Rectal smooth muscle tissue (tissue), 1 donor: ENCODE measurements around the gene GNAL.

Source experiments
- H3K27ac ChIP-seq: one replicate; pipeline ENCODE4 v1.7.0; 2013; ENCODE audit warnings: low read depth, low read length, inconsistent platforms
- H3K27me3 ChIP-seq: one replicate; pipeline ENCODE4 v1.7.0; 2013; ENCODE audit warnings: low read length; ENCODE audit not compliant: control insufficient read depth, insufficient read depth
- H3K36me3 ChIP-seq: one replicate; pipeline ENCODE4 v1.7.0; 2013; ENCODE audit warnings: low read length; ENCODE audit not compliant: control insufficient read depth, insufficient read depth
- H3K4me1 ChIP-seq: one replicate; pipeline ENCODE4 v1.7.0; 2013; ENCODE audit warnings: low read length; ENCODE audit not compliant: control insufficient read depth, insufficient read depth
- H3K4me3 ChIP-seq: one replicate; pipeline ENCODE4 v1.7.0; 2013; ENCODE audit warnings: low read length
- H3K9ac ChIP-seq: one replicate; pipeline ENCODE4 v1.7.0; 2013; ENCODE audit warnings: low read length

The GNAL gene

DNA sequence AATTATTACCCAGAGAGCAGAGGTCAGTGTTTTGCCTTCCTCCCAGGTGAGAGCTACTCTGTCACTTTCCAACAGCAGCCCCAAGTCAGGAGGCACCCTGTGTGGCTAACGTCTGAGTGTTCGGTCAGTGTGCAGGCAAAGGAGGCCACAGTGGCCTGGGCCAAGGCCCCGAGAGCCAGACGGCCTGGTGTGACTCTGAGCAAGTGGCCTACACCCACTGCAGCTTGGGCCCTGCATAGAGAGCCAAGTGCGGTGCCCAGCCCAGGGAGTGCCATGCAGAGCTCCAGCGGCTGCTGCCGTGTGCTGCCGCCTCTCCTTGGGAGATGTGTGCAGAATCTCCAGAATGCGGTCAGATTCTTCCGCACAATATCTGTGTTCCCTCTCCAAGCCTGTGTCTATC is 70.4 kb downstream of the GNAL start:
- no peaks in the 10 kb centered on the region for H3K27me3 ChIP-seq
- no peak overlapping the region for H3K27ac ChIP-seq
- H3K9ac ChIP-seq: no peak overlapping the region
- no peaks in the 10 kb centered on the region for H3K36me3 ChIP-seq
- H3K4me1 ChIP-seq: no peaks in the 10 kb centered on the region
- no peak overlapping the region for H3K4me3 ChIP-seq

DNA sequence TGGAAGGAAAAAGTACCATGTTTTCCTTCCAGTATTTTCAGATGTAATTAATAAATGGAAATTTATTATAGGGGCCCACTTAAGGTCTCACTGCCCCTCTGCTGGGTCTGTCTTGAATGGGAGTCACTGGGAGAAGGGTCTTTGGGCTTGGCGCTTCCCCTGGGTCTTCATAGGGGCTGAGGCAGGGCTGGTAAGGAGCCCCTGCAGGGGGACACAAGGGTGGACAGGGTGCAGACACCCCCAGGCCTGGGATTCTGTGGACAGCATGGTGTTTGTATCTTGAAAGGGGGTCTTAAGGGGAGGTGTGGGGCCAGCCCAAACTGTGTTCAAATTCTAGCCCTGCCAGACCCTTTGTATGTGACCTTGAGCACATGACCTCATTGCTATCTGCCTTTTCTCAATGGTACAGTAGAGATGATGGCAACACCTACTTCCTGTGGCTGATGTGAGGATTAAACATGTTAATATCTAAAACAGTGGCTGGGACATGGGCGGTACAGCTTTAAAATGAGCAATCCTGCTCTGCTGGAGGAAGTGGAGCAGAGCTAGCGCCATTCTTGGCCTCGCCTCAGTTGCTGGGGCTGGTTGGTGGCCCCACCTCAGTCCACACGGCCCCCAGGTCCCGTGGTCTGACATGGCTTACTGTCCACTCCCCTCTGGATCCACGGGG is 71.6 kb downstream of the GNAL start:
- Histone ChIP-seq H3K4me1 (no peaks in the 10 kb centered on the region), H3K9ac (no peak overlapping the region), H3K27ac (no peak overlapping the region), H3K4me3 (no peak overlapping the region), H3K27me3 (no peaks in the 10 kb centered on the region), H3K36me3 (no peaks in the 10 kb centered on the region)

DNA sequence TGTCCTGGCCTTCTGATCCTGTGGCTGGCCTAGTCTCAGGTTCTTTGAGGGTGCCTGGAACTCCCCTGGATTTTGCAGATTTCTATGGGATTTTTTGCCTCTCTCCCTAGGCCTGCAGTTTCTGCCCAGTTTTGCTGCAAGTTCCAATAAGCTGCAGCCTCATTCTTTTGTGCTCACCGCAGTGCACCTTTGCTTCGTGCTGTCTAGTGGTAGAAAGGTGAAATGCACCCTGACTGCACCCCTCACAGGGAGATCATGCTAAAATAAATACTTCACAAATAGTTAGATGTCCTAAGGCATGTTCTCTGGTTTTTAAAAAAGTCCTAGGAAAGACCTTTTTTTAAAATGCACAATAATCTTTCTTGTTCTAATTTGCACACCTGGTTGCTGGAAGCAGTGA is 72.5 kb downstream of the GNAL start:
- H3K4me3 ChIP-seq: no peak overlapping the region

DNA sequence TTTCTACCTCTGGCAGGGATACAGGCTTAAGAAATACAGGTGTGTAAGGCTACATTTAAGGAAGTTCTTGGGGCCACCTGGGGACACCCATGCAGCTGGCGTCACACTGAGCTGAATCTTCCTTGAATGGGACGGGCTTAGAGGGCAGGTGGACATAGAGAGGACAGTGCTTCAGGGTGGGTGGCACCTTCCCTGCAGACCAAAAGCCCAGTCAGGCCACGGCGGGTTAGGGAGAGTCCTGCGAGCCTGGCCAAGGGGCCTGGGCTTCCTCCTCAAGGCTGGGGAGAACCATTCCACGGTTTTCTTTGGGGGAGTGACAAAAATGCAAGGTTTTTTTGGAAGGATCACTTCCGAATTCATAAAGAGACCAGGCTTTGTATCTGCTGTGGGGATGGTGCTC is 73.4 kb downstream of the GNAL start:
- Histone ChIP-seq H3K4me3 (no peak overlapping the region), H3K4me1 (no peaks in the 10 kb centered on the region), H3K27me3 (no peaks in the 10 kb centered on the region), H3K27ac (no peak overlapping the region), H3K36me3 (no peaks in the 10 kb centered on the region), H3K9ac (no peak overlapping the region)

More for the DNA sequence above, 72.5 kb downstream of the GNAL start:
- no peaks in the 10 kb centered on the region for H3K27me3 ChIP-seq
- H3K27ac ChIP-seq: no peak overlapping the region
- H3K9ac ChIP-seq: no peak overlapping the region
- no peaks in the 10 kb centered on the region for H3K4me1 ChIP-seq
- H3K36me3 ChIP-seq: no peaks in the 10 kb centered on the region

DNA sequence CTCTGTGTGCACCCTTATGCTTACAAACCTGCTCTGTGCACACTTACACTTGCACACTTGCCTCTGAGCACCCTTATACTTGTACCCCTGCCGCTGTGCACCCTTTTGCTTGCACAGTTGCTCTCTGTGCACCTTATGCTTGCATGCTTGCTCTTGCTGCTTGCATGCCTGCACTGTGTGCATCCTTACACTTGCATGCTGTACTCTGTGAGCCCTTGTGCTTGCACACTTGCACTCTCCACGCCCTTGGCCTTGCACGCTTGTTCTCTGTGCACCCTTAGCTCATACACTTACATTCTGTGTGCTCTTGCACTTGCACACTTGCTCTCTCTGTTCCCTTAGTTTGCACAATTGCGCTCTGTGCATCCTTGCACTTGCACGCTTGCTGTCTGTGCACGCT is 78.3 kb downstream of the GNAL start:
- H3K4me1 ChIP-seq: no peaks in the 10 kb centered on the region
- no peak overlapping the region for H3K27ac ChIP-seq
- H3K4me3 ChIP-seq: no peak overlapping the region
- no peaks in the 10 kb centered on the region for H3K36me3 ChIP-seq
- H3K9ac ChIP-seq: no peak overlapping the region
- no peaks in the 10 kb centered on the region for H3K27me3 ChIP-seq

DNA sequence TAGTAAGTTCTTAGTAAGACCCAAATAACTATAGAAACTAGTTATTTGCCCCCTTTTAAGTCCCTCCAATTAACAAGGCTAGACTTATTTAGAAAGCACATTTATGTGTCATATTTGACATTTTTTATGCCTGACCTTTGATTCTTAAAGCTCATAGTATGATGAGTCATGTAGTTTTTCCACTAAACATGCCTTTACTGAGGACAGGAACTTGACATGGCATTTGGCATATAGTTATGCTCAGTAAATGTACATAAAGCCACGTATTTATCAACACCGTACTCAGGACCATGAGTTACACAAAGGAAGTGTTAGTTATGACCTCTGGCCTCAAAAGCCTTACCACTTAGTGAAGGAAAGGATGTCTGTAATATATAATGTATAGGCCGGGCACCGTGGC is 78.9 kb downstream of the GNAL start:
- Histone ChIP-seq H3K4me3 (no peak overlapping the region), H3K9ac (no peak overlapping the region), H3K4me1 (no peaks in the 10 kb centered on the region)

DNA sequence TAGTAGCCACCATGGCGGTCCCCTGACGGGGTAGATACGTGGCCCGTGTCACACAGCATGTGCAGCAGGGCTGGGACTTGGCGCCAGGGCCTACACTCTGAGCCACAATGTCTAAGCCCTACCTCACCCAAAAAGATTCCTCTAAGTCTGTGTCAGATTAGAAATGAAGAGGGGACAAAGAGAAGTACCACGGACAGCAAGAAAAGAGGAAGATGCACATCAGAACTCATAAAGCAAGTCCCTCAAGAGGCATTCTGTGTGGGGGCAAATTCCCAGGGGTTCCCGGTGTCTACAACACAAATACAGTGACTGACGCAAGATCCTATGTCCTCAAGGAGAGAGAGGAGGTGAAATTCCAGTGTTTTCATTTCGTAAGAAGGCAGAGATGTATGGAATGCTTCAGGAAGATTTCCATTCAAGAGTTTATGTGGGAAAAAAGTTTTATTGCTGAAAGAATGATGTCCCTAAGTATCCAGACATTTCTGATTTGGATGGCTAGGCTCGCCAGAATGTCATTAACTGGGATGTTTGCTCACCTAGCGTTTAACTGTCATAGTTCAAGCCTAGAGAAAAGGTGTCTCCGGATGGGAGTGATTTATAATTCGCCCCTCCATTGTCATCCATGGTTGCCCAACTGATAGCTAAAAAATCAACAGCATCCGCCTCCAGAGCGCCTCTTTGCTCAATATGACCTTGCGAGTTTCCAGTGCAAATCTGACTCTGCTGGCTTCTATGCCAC is 86.5 kb downstream of the GNAL start:
- no peak overlapping the region for H3K27ac ChIP-seq
- H3K4me1 ChIP-seq: no peaks in the 10 kb centered on the region
- no peaks in the 10 kb centered on the region for H3K36me3 ChIP-seq
- H3K4me3 ChIP-seq: no peak overlapping the region
- H3K27me3 ChIP-seq: no peaks in the 10 kb centered on the region
- no peak overlapping the region for H3K9ac ChIP-seq

More for the DNA sequence above, 78.9 kb downstream of the GNAL start:
- no peaks in the 10 kb centered on the region for H3K27me3 ChIP-seq
- H3K27ac ChIP-seq: no peak overlapping the region
- H3K36me3 ChIP-seq: no peaks in the 10 kb centered on the region

DNA sequence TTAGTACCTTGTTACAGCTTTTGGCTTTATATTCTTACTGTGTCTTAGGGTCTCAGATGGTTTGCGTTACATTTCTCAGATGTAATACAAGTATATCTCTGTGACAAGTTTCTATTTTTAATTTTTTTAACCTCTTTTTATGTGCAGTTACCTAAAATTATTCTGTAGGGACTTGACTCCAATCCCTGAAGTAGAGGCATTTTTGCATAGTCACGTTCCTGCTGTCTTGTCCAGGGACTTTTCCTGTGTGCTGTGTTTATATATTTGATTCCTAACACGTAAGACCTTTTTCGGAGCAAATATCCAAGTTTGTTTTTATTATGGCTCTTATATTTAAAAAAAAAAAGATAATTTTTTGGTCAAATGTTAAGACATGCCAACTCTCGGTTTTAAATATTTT is 91.0 kb downstream of the GNAL start:
- H3K9ac ChIP-seq: no peak overlapping the region
- no peaks in the 10 kb centered on the region for H3K4me1 ChIP-seq
- no peak overlapping the region for H3K4me3 ChIP-seq
- no peaks in the 10 kb centered on the region for H3K27me3 ChIP-seq
- no peaks in the 10 kb centered on the region for H3K36me3 ChIP-seq
- no peak overlapping the region for H3K27ac ChIP-seq

DNA sequence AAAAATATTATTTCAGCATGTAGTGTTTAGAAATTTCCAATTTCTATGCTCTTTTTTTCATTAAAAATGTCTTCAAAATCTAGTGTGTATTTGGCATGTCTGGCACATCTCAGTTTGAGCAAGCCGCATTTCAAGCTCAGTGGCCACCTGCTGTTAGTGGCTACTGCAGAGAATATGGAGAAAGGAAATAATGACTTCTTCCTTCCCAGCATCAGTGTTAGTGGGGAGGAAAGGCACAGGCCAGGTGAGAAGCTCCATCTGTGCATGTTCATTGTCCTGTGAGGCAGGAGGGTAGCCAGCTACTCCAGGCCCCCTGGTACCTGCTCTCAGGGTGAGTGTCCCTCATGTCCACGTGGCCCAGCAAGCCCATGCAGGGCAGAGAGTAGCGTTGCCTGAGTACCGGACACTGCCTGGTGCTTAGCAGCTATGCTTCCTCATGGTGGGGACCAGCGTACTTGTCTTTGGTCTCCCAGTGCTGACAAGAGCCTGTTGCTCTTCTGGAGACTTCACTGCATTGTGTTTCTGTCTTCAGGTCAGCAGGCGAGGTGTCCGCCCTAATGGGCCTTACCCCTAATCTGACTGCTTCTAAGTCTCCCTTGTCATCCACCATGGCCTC is 94.8 kb downstream of the GNAL start:
- Histone ChIP-seq H3K4me1 (no peaks in the 10 kb centered on the region), H3K27ac (no peak overlapping the region), H3K36me3 (no peaks in the 10 kb centered on the region), H3K4me3 (no peak overlapping the region), H3K27me3 (no peaks in the 10 kb centered on the region), H3K9ac (no peak overlapping the region)

DNA sequence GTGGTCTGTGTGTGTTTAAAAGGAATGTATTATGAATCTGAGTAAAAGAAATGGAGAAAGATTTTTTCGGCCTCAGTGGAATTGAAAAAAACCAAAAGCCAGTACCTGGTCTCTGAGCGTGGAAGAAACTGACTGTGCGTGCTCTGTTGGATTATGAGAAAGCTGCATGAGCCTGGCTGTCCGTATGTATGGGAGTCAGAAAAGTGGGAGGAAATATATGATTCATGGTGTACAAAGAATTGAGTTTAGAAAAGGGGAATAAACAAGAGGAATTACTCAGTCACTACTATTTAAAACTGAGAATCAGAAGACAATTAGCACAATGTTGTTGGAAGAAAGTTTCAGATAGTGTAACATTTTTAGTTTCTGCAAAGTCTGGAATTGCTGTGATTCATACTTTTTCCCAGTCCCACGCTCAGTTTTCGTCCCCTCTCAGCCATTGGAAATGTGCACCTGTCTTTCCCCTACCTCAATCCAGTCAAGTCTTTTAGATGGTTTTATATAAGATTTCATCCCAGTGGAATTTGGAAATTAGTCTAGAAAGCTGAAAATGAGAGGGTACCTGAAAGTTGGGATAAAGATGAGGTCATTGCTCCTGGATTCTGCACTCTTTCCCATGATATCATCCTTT is 95.7 kb downstream of the GNAL start:
- Histone ChIP-seq H3K27ac (no peak overlapping the region), H3K9ac (no peak overlapping the region), H3K4me3 (no peak overlapping the region), H3K27me3 (no peaks in the 10 kb centered on the region), H3K36me3 (no peaks in the 10 kb centered on the region), H3K4me1 (no peaks in the 10 kb centered on the region)

DNA sequence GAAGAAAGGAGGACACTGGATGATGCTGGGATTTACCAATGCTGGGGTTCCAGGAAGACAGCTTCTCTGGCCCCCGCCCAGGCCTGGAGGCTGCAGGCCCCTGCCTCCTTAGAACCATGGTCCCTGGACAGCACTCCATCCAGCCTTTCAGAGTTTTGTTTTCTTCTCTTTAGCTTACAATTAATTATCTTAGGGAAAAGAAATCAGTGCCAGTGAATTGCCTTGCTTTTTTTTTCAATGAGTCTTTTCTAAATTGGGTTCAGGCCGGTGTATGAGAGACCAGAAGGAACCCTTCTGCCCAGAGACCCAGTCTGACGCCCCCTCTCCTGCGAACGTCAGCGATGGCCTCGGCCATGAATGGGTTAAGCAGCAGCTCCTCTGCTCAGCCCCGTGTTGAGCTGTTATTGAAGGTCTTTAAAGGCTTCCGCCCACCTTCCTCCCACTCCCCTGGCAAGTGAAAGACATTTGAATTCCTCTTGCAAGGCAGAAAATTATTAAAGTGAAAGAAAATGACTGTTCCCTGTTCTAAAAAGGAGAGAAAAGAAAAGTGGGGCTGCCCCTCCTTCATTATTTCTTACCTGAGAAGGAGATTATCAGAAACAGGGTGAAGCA is 96.5 kb downstream of the GNAL start:
- Histone ChIP-seq H3K4me3 (no peak overlapping the region), H3K27me3 (no peaks in the 10 kb centered on the region), H3K36me3 (no peaks in the 10 kb centered on the region), H3K9ac (no peak overlapping the region), H3K27ac (no peak overlapping the region), H3K4me1 (no peaks in the 10 kb centered on the region)
